Activated CD4-positive, alpha-beta T cell treated with anti-CD3 and anti-CD28 coated beads, Interleukin-2, amount 50 U/mL, for 48 hours (primary cell): ENCODE results near the gene CHID1.

Source experiments
- DNase-seq, 2 experiments: peaks; one replicate each; pipeline ENCODE4 v3.0.0-alpha.2; 2020

Gene CHID1

GRCh38 chr11:861105-861479 is 49.5 kb downstream of the CHID1 start:
- DNase-seq: no peak

- no peak for DNase-seq
Measured at GRCh38 chr11:860234-861104, 50.1 kb downstream of the CHID1 start.

- DNase-seq: no peak
Measured at GRCh38 chr11:859394-860131, 51.0 kb downstream of the CHID1 start.

GRCh38 chr11:858762-859339 is 51.8 kb downstream of the CHID1 start:
- DNase-seq: no peak

GRCh38 chr11:858053-858761 is 52.4 kb downstream of the CHID1 start:
- DNase-seq: no peak

GRCh38 chr11:856397-856796 is 54.2 kb downstream of the CHID1 start:
- DNase-seq: no peak

- no peak for DNase-seq
Measured at GRCh38 chr11:855796-856195, 54.8 kb downstream of the CHID1 start.

- no peak for DNase-seq
Measured at GRCh38 chr11:855330-855674, 55.3 kb downstream of the CHID1 start.

GRCh38 chr11:854601-855329 is 55.8 kb downstream of the CHID1 start:
- DNase-seq: no peak

- no peak for DNase-seq
Measured at GRCh38 chr11:853682-854448, 56.7 kb downstream of the CHID1 start.

GRCh38 chr11:852762-853161 is 57.8 kb downstream of the CHID1 start:
- DNase-seq: no peak

GRCh38 chr11:850775-851763 is 59.5 kb downstream of the CHID1 start:
- DNase-seq: no peak

GRCh38 chr11:849951-850774 is 60.4 kb downstream of the CHID1 start:
- no peak for DNase-seq

- DNase-seq: peak in 1 of 2 experiments; percentile 55
Measured at GRCh38 chr11:849104-849824, 61.3 kb downstream of the CHID1 start.

- peak; percentile 70 to 75 for DNase-seq
Measured at GRCh38 chr11:848380-848931, 62.2 kb downstream of the CHID1 start.

- DNase-seq: no peak
Measured at GRCh38 chr11:847876-848275, 62.7 kb downstream of the CHID1 start.

GRCh38 chr11:846496-847098 is 64.0 kb downstream of the CHID1 start:
- no peak for DNase-seq

GRCh38 chr11:845872-846495 is 64.6 kb downstream of the CHID1 start:
- no peak for DNase-seq
